SK-N-SH (cell line): ENCODE results near the gene HIF3A. TPM values are rescaled to one million over a fixed set of nuclear protein-coding genes. Genes with fewer than 3 reads are reported as not detected.

Experiments
- CTCF ChIA-PET: fragments of 300-600, 350-600 bp; formaldehyde crosslinking; extraction: SDS; loops from one replicate; lab custom pipeline; 2021; lab: Yijun Ruan, JAX
- POLR2A ChIA-PET: fragments of 350-600 bp; sonication (Branson Sonifier 250); formaldehyde crosslinking; extraction: SDS; loops from one replicate; lab custom pipeline; 2020; ENCODE audit warnings: antibody characterized with exemption, inconsistent platforms; lab: Yijun Ruan, JAX
- DNase-seq: peaks from one replicate; pipeline ENCODE4 v3.0.0; 2012
- H2AFZ ChIP-seq: fragments of 200-600 bp; sonication (generic); 2 replicates; pipeline ENCODE4 v1.8.1; 2016; ENCODE audit warnings: antibody characterized with exemption, mild to moderate bottlenecking, low read depth
- H3F3A ChIP-seq: fragments of 200-600 bp; sonication (generic); replicated peaks from 2 replicates; pipeline ENCODE3; 2016; ENCODE audit warnings: antibody characterized with exemption, mild to moderate bottlenecking; ENCODE audit not compliant: insufficient read depth
- H3K27ac ChIP-seq, 2 experiments: fragments of 200-500 bp in 1 of 2; fragments of 200-600 bp in 1 of 2; sonication (Bioruptor generic) in 1 of 2; sonication (generic), shearing (Covaris generic) in 1 of 2; 2 replicates each; pipeline versions ENCODE4 v1.5.1 to v1.6.1; 2014 to 2016; ENCODE audit warnings: low read depth in 2 of 2, inconsistent platforms in 1 of 2, low read length in 1 of 2, mild to moderate bottlenecking in 1 of 2, mixed read lengths in 1 of 2
- H3K27me3 ChIP-seq: fragments of 200-600 bp; sonication (generic), shearing (Covaris generic); 2 replicates; pipeline ENCODE4 v1.6.1; 2016; ENCODE audit warnings: mixed run types; ENCODE audit not compliant: insufficient read depth
- H3K36me3 ChIP-seq, 2 experiments: fragments of 200-500 bp in 1 of 2; fragments of 200-600 bp in 1 of 2; sonication (Bioruptor generic) in 1 of 2; sonication (generic) in 1 of 2; replicated peaks in 1 of 2; 2 replicates each; pipeline versions ENCODE3 to v1.5.1; 2014 to 2016; ENCODE audit warnings: low read length in 1 of 2, mild to moderate bottlenecking in 1 of 2; ENCODE audit not compliant: insufficient read depth in 2 of 2, control insufficient read depth in 1 of 2
- H3K4me1 ChIP-seq, 2 experiments: fragments of 200-500 bp in 1 of 2; fragments of 200-600 bp in 1 of 2; sonication (Bioruptor generic) in 1 of 2; sonication (generic), shearing (Covaris generic) in 1 of 2; 2 replicates each; pipeline versions ENCODE4 v1.5.1 to v1.6.1; 2014 to 2016; ENCODE audit warnings: low read depth in 1 of 2, low read length in 1 of 2, mixed run types in 1 of 2; ENCODE audit not compliant: insufficient read depth in 2 of 2, control insufficient read depth in 1 of 2
- H3K4me2 ChIP-seq: fragments of 200-600 bp; sonication (generic), shearing (Covaris generic); 2 replicates; pipeline ENCODE4 v1.6.1; 2017; ENCODE audit warnings: mixed run types
- H3K4me3 ChIP-seq, 2 experiments: fragments of 200-500 bp in 1 of 2; fragments of 200-600 bp in 1 of 2; sonication (Bioruptor generic) in 1 of 2; sonication (generic), shearing (Covaris generic) in 1 of 2; 2 replicates each; pipeline versions ENCODE4 v1.5.1 to v1.8.1; 2014 to 2016; ENCODE audit warnings: low read depth in 2 of 2, inconsistent platforms in 1 of 2, low read length in 1 of 2, mild to moderate bottlenecking in 1 of 2, mixed read lengths in 1 of 2, moderate library complexity in 1 of 2
- H3K79me2 ChIP-seq: fragments of 200-600 bp; sonication (generic); 2 replicates; pipeline ENCODE4 v1.8.1; 2017; ENCODE audit warnings: mild to moderate bottlenecking; ENCODE audit not compliant: insufficient read depth
- H3K9ac ChIP-seq: fragments of 200-600 bp; sonication (generic); 2 replicates; pipeline ENCODE4 v1.6.1; 2017; ENCODE audit warnings: mixed run types
- H3K9me2 ChIP-seq: fragments of 200-600 bp; sonication (generic); 2 replicates; pipeline ENCODE4 v1.6.1; 2017; ENCODE audit warnings: mixed run types
- H3K9me3 ChIP-seq: fragments of 200-600 bp; sonication (generic); 2 replicates; pipeline ENCODE4 v1.6.1; 2017; ENCODE audit warnings: mixed run types, mild to moderate bottlenecking, moderate library complexity
- H4K20me1 ChIP-seq: fragments of 200-600 bp; sonication (generic); 2 replicates; pipeline ENCODE4 v1.6.1; 2017; ENCODE audit warnings: mild to moderate bottlenecking, mixed run types; ENCODE audit not compliant: insufficient read depth
- FOSL2 ChIP-seq: IDR thresholded peaks from 2 replicates; pipeline ENCODE4 v1.4.0; 2012; ENCODE audit warnings: low read depth, mild to moderate bottlenecking, moderate library complexity, borderline replicate concordance
- NRF1 ChIP-seq: IDR thresholded peaks from 2 replicates; pipeline ENCODE4 v1.6.1; 2012; ENCODE audit warnings: low read depth, mild to moderate bottlenecking, low read length
- RAD21 ChIP-seq: IDR thresholded peaks from 2 replicates; pipeline ENCODE4 v1.6.1; 2012; ENCODE audit warnings: mild to moderate bottlenecking, low read length
- RCOR1 ChIP-seq: fragments of 150-350 bp; IDR thresholded peaks from 2 replicates; pipeline ENCODE4 v1.6.1; 2017; ENCODE audit warnings: antibody characterized with exemption, low read length
- USF2 ChIP-seq: fragments of 150-350 bp; IDR thresholded peaks from 2 replicates; pipeline ENCODE4 v1.6.1; 2017; ENCODE audit warnings: antibody characterized with exemption, low read length, low read depth, borderline replicate concordance
- YY1 ChIP-seq: IDR thresholded peaks from 2 replicates; pipeline ENCODE4 v1.4.0; 2012; ENCODE audit warnings: low read depth, mild to moderate bottlenecking
- WGBS: methylation state at CpG from one replicate; pipeline ENCODE4 v1.1.6; 2017; ENCODE audit warnings: low lambda C conversion rate; 5-methylcytosine and 5-hydroxymethylcytosine counted together
- polyA plus RNA-seq, 3 experiments: library from polyadenylated mRNA; depleted of rRNA; stranded (reverse); fragments of >200 nt; gene quantifications; 2 replicates each; pipeline ENCODE4 v1.2.3, GENCODE V29; 2012
- TF ChIP-seq, protein P1 (sequence below): fragments of 200-600 bp; sonication (generic); IDR thresholded peaks from 2 replicates; pipeline ENCODE4 v1.6.1; 2017; ENCODE audit warnings: antibody characterized with exemption, mild to moderate bottlenecking, moderate library complexity

The HIF3A gene
- polyA plus RNA-seq, 1 of the 3 experiments (the other 2 are of a cell fraction): 0.92 TPM

DNA sequence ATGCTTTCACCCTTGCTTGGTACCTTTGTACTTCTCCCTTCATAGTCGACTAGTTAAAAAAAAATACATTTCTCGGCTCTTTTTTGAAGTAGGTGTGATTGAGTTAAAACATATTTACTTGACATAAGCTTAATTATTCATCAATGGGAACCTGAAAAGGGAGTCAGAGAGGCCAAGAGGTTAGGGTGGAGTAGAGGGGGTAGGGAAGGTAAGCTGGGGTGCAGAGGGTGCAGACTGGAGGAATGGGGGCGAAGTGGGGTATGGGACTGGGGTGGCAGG, 701 bp upstream of the HIF3A start:
- Histone ChIP-seq H3K4me2 (no peak overlapping the region), H3K9me2 (no peaks in the 10 kb centered on the region), H3F3A (no peaks in the 10 kb centered on the region), H3K4me1 (peaks cover 15 to 33% of the 10 kb centered on the region in 2 experiments), H3K27ac (no peak overlapping the region), H3K36me3 (no peaks in the 10 kb centered on the region), H2AFZ (no peak overlapping the region), H3K9me3 (no peaks in the 10 kb centered on the region), H3K4me3 (no peak overlapping the region), H3K27me3 (no peaks in the 10 kb centered on the region), H4K20me1 (no peaks in the 10 kb centered on the region), H3K9ac (no peak overlapping the region), H3K79me2 (no peaks in the 10 kb centered on the region)
- TF ChIP-seq YY1 (no peak), USF2 (no peak), RAD21 (no peak), FOSL2 (no peak), RCOR1 (no peak)
- DNase-seq: no peak
- CTCF ChIA-PET: interaction anchor here (1.5 to 7.7 kb wide), 3 partner anchors 14 to 267 kb away, joined by 3 to 70 read pairs (median 6); no protein-coding TSS in a partner anchor
- POLR2A ChIA-PET: no interaction called here
- WGBS: 41% methylated on average over 3 of the region's 3 CpGs

DNA sequence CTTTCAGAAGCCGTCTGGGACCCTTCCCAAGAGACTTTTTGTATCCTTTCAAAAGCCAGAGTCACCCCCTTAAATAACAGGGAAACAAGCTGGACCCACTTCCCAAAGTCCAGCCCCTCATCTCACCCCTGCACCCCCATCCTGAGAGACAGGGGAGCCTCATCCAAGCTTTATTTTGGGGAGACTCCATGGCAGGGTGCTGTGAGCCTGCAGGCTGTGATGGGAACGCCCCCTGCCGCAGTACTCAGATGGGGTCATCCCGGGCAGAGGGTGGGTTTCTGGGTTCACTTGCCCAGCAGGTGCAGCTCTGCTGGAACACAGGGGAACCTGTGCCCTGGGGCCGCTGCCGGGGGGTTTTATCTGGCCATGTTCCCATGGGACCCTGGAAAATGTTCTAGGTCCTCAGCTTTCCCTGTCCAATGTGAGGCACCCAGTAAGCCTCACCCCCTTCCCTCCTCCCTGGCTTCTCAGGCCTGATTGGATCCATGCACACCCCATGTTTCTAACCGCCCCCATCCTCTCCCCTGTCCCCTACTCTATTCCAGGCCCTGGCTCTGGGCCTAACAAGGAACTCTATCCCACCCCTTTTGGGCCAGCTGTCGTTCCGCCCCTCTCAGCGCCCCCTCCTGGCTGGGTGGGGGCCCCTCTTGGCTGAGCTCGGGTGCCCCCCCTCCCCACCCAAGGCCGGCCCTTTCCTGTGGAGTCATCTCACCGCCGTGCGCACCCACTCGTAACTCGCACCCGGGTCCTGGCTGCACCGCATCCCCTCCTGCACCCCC, 1.0 kb downstream of the HIF3A start:
- Histone ChIP-seq H4K20me1 (no peaks in the 10 kb centered on the region), H3K27ac (no peak overlapping the region), H2AFZ (peak overlapping the region; percentile 39; the same call in 1 of the 2 replicates), H3K36me3 (no peaks in the 10 kb centered on the region), H3K9ac (no peak overlapping the region), H3F3A (peaks cover 4% of the 10 kb centered on the region), H3K4me2 (peak overlapping the region; percentile 66), H3K9me2 (no peaks in the 10 kb centered on the region), H3K27me3 (no peaks in the 10 kb centered on the region), H3K9me3 (no peaks in the 10 kb centered on the region), H3K4me1 (peaks cover 15 to 34% of the 10 kb centered on the region in 2 experiments), H3K79me2 (no peaks in the 10 kb centered on the region), H3K4me3 (peak overlapping the region in 1 of 2 experiments; percentile 33; a peak in 1 of 4 replicates)
- peak; percentile 55 for DNase-seq
- WGBS: 66% methylated on average over 16 of the region's 19 CpGs
- no peak for TF ChIP-seq NRF1
- TF ChIP-seq, protein P1, sequence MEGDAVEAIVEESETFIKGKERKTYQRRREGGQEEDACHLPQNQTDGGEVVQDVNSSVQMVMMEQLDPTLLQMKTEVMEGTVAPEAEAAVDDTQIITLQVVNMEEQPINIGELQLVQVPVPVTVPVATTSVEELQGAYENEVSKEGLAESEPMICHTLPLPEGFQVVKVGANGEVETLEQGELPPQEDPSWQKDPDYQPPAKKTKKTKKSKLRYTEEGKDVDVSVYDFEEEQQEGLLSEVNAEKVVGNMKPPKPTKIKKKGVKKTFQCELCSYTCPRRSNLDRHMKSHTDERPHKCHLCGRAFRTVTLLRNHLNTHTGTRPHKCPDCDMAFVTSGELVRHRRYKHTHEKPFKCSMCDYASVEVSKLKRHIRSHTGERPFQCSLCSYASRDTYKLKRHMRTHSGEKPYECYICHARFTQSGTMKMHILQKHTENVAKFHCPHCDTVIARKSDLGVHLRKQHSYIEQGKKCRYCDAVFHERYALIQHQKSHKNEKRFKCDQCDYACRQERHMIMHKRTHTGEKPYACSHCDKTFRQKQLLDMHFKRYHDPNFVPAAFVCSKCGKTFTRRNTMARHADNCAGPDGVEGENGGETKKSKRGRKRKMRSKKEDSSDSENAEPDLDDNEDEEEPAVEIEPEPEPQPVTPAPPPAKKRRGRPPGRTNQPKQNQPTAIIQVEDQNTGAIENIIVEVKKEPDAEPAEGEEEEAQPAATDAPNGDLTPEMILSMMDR: peak; percentile 23
- POLR2A ChIA-PET: interaction anchor here (0.5 kb wide), 1 partner anchor 1188 kb away, joined by 3 read pairs; no protein-coding TSS in a partner anchor
- CTCF ChIA-PET: interaction anchor here (0.7 to 7.7 kb wide), 8 partner anchors 15 to 265 kb away, joined by 3 to 70 read pairs (median 3); partner anchors contain the start of gene PPP5C
